Measurements from ENCODE around the gene DYNC1H1.
"Not testable (repeated sequence)": the region's sequence is repeated elsewhere in the genome, so short reads cannot be mapped to it uniquely, and the experiment has no call there.

The DYNC1H1 gene

DNA sequence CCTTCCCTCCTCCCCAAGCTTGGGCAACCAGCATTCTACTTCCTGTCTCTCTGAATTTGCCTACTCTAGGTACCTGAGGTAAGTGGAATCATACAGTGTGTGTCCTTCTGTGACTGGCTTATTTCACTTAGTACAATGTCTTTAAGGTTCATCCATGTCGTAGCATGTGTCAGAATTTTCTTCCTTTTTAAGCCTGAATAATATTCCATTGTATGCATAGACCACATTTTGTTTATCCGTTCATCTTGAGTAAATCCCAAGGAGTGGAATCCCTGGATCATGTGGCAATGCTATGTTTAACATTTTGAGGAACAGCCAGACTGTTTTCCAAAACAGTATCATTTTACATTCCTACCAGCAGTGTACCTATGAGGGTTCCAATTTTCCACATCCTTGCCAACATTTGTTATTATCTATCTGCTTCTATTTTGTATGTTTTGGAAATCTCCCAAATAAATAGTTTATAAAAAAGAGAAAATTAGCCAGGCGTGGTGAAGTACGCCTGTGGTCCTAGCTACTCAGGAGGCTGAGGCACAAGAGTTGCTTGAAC, 110.1 kb downstream of the DYNC1H1 start:
- DNase-seq: no peak

DNA sequence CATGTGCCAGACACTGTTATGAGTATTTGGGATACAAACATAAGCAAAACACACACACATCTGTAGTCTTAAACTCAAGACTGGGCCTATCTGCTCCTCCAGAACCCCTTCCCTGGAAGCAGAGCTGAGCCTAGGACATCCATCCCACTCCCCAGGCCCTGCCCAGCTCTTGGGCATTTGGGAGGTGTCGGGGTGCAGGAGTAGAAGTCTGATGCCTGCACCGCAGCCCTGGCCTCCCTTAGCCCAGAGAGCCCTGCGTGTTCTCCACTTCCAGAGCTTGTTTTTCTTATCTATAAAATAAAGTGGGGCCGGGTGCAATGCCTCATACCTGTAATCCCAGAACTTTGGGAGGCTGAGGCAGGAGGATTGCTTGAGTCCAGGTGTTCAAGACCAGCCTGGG, 110.8 kb downstream of the DYNC1H1 start:
- no peak for DNase-seq

DNA sequence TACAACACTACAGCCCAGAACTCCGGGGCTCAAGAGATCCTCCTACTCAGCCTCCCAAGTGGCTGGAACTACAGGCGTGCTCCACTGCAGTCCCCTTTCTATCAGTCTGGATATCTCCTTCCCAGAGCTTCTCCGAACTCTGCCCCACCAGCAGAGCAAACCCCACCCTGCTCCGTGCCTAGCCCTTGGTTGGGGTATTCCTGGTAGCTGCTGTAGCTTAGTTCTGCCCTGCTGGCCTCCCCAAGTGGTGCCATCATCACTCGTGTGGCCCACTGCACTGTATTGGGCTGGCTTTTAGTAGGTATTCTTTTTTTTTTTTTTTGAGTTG, 113.0 kb downstream of the DYNC1H1 start:
- no peak for DNase-seq

- not testable (repeated sequence) for DNase-seq
Measured at GRCh38 chr14:102078361-102078791, 114.0 kb downstream of the DYNC1H1 start.

DNA sequence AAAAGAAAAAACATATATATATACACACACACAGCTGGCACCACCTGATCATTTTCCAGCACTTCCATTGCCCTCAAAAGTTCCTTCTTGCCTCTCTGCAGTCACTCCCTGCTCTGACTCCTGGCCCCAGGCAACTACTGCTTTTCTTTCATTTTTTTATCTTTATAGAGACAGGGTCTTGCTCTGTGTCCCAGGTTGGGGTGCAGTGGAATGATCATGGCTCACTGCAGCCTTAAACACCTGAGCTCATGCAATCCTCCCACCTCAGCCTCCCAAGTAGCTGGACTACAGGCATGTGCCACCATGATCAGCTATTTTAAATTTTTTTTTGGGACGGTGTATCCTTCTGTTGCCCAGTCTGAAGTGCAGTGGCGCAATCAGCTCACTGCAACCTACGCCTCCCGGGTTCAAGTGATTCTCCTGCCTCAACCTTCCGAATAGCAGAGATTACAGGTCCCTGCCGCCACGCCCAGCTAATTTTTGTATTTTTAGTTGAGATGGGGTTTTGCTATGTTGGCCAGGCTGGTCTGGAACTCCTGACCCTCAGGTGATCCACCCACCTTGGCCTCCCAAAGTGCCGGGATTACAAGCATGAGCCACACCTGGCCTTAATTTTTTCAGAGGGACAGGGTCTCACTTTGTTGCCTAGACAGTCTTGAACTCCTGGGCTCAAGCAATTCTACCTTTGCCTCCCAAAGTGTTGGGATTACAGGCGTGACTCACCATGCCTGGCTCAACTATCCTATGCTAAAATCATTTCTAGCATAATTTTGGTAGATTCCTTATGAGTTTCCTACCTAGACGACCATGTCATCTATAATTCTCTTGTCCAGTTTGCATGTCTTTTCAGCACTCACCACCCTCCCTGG, 114.7 kb downstream of the DYNC1H1 start:
- DNase-seq: no peak

- no peak for DNase-seq
Measured at GRCh38 chr14:102079700-102079979, 115.3 kb downstream of the DYNC1H1 start.

DNA sequence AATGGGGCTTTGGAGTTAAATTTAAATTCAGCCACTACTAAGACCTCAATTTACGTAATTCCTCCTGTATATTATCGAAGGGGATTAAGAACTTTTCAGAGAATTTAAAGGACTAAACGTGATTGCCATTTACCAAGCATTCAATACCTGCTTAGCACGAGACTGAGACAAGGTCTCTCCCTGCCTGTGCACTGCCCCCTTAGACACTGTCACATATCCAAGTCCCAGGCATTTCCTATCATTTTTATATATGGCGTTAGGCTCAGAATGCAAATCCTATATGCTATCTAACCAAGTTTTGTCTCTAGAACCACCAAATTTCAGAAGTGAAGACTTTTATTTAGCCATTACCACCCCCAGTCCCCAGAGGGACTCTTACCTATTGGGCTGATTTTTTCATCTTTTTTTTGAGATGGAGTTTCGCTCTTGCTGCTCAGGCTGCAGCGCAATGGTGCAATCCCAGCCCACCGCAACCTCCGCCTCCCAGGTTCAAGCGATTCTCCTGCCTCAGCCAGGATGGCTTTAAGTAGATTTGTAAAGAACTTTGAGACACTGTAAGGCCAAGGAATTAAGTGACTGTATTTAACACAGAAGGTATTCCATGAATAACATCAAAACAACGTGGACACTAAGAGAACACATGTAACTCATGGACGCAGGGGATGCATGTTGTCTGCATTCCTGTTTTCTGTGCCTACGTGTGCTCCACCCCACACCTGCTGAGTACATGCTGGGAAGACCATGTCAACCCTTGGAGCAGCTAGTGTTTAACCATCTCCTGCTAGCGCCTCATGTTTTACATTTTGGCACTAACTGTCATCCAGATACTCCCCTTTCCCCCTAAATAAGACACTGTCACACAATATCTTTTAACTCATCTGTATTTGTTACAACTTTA, 116.1 kb downstream of the DYNC1H1 start:
- no peak for DNase-seq

DNA sequence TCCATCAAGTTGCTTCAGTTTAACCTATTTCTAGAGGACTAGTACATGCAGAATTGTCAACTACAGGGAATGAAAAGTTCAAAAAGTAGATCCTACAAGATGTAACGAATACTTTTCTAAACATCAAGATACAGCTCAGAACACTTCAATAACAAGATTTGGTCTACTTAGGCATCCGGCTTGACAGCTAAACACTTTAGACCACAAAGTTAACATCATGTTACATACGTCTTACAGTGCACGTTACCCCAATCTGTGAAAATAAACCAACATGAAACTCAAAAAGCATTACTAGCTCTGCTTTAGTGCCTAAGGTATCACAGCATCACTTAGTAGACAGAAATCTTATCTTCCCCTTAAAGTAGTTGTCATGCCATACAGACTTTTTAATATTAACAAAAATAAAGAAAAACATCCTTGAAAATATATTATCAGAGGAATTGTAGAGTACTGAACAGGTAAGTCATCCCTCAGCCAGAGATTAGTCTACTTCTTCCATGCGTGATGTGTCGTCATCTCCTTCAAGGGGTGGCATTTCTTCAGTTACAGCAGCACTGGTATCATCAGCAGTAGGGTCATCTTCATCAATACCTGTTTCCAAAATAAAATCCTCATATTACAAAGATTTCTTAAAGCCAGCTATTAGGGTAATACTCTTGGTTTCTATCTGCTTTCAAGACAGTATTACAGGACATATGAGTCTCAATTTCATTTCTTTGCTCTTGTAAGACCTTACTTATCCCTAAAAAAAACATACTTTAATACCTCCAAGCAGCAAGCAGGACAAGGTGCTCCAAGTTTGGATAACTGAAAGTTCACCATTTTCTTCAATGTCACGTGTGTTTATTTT, 117.1 kb downstream of the DYNC1H1 start:
- DNase-seq: no peak

DNA sequence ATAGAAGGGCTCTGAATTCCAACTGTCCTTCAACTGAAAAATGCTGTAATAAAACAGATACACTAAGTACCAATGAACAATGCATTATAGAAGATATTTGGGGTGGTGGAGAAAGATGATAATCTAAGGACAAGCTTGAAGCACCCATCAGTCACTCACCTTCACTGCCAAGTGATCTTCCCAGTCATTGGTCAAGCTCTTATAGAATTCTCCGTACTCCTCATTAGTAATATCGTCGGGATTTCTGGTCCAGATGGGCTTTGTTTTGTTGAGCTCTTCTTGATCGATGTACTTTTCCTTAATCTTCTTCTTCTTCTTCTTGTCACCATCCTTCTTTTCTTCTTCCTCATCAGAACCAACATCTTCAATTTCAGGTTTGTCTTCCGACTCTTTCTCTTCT, 120.1 kb downstream of the DYNC1H1 start:
- DNase-seq: not testable (repeated sequence)

GRCh38 chr14:102084931-102085330, 120.6 kb downstream of the DYNC1H1 start:
- DNase-seq: no peak

DNA sequence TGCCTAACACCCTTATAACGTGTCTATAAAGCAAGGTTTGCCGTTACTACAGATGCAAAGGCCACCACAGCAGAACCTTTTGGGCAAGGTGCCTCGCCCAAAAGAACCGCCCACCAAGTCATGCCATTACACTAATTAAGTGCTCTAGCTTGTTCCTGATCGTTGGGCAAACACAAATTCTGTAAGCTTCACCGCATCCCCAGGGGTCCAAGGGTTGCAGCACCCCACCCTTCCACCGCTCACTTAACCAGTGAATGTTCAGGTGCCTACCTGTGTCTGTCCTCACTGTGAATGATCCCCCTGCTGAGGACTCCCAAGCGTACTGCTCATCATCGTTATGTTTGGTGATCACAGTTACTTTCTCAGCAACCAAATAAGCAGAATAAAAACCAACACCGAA, 121.1 kb downstream of the DYNC1H1 start:
- no peak for DNase-seq

DNA sequence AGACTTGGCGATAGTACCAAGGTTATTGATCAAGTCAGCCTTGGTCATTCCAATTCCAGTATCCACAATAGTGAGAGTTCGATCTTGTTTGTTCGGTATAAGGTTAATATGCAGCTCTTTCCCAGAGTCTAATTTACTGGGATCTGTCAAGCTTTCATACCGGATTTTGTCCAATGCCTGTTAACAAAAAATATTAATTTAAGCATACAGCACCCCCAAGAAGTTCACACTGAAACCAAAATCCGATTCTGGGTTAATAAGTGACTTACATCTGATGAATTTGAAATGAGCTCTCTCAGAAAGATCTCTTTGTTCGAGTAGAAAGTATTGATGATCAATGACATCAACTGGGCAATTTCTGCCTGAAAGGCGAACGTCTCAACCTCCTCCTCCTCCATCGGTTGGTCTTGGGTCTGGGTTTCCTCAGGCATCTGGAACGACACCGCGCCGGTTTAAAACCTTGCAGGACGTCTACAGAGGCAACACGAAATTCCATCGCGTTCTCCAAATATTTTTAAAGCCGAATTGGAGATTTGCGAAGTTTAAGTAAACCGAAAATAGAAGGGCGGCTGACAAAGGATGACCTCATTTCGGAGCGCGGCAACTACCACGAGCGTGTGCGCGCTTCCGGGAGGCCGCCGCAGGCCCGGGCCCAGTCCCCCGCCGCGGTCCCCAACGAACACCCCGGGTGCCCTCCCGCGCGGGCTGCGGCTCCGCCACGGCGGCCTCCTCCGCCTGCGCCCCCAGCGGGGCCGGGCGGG, 121.8 kb downstream of the DYNC1H1 start:
- no peak for DNase-seq

DNA sequence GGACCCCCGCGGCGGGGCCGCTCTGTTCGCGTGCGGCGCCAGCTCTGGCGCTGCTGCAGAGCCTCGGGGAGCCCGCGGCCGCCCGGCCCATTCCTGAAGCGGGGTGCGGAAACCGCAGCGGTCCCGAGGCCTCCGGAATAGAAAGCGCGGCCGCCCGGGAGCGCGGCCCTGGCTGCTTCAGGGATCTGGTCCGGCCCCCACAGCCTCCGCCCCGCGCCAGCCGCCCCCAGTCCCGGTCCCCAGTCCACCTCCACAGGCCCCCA, 122.3 kb downstream of the DYNC1H1 start:
- no peak for DNase-seq

- DNase-seq: peak; percentile 69
Measured at GRCh38 chr14:102086972-102087761, 122.8 kb downstream of the DYNC1H1 start, which contains the start of gene HSP90AA1. Gene HSP90AA1, minus strand, starts transcription at chr14:102087044. Its CDS starts 666 bp downstream, at chr14:102086378.

DNA sequence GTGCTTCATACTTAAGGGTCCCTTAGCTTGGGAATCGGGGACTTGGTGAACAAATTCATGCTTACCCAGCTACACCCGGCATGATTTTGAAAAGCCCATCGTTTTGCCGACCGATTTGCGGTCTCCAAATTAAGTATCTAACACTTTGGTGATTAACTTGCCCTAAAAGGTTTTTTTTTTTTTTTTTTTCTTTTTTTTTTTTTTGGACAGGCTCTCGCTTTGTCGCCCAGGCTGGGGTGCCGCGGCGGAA, 123.3 kb downstream of the DYNC1H1 start:
- no peak for DNase-seq

DNA sequence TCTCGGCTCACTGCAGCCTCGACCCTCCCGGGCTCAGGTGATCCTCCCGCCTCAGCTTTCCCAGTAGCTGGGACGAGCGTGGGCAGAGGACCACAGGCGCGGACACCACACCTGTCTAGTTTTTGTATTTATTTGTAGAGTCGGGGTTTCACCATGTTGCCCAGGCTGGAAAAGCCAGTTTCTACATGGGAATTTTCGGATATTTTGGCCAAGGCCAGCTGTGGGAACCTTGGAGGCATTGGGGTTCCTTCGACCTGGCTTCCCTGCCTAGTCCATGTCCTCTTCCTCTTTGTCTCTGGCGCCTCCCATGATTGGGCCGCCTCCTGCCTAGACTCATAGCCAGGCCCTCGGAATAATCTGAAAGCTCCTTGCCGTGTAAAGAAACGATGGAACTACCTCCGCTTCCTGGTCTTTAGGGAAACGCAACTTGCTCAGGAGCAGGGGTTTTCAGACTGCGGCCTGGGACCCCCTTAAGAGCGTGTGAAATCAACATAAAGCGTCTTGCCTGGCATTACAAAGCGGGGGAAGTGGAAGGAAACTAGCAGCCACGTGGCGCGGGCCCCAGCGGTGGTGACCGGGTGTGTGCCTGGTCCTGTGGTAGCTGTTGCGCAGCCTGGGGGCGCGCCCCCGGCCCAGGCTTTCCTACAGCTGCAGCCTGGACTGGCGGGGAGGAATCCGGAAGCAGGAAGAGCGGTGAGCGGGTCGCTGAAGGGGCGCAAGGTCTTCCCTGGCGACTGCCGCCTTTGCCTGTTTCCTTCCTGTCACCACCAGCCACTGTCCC, 123.8 kb downstream of the DYNC1H1 start:
- DNase-seq: peak; percentile 4

GRCh38 chr14:102089621-102090343, 125.4 kb downstream of the DYNC1H1 start:
- DNase-seq: no peak

DNA sequence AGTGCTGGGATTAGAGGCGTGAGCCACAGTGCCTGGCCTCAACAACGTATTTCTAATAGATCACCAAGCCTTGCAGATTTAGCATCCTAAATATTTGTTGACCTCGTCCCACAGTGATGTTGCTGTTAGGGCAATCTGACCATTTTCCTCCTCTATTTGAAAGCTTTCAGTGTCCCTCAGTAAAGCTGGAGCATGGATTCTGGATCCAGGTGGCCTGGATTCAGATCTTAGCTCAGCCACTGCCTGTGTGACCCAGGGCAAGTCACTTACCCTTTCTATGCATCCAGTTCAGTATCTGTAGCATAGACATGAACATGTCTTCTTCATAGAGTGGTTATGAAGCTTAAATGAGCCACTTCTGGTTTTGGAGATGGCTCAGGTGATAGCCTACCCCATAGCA, 126.3 kb downstream of the DYNC1H1 start:
- no peak for DNase-seq

DNA sequence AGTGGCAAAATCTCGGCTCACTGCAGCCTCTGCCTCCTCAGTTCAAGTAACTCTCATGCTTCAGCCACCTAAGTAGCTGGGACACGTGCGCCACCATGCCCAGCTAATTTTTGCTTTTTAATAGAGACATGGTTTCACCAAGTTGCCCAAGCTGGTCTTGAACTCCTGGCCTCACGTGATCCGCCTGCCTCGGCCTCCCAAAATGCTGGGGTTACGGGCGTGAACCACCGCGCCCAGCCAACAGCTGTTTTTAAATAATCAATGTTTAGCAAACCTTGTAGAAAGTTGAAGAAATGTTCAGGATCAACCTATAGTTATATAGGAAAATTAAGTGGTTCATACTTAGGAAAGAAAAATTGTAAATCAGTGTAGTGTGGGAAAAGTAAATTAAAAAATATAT, 128.4 kb downstream of the DYNC1H1 start:
- no peak for DNase-seq

GRCh38 chr14:102094101-102094500, 129.7 kb downstream of the DYNC1H1 start:
- DNase-seq: no peak
